ENCODE data around the gene FUT4.

FUT4 gene

DNA sequence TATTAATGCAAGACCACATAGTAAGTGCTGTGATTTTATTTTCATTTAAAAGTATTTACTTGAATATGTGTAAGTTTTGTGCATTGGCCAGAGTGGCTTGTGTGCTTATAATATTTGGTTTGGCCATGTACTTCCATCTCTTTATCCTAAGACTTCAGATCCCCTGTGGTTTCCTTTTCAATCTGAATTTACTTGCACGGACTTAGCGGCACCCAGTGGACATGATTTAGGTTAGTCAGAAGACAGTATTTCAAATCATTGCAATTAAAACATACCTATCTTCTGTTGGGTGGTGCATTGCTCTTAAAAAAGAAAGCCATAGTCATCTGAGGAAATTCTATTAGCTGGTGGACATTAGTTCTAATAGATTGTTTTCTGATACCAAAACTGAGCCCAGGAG is 54.2 kb downstream of the FUT4 start:
- in situ Hi-C loops (cut with MboI; ENCODE audit: low sequenced_read_pairs): no loop called here

Data from HL-60/S4 treated with retinoic acid at 250 ng/mL for 4 days and 3 days (cell line).